Gastroesophageal sphincter (tissue), 3 donors: ENCODE data around the gene PUDP.

ENCODE experiments used
- POLR2A ChIP-seq, 2 donors: fragments of 450-650 bp; IDR thresholded peaks; one replicate each; pipeline ENCODE4 v1.6.1; 2017; ENCODE audit warnings: antibody characterized with exemption in 2 of 2, mild to moderate bottlenecking in 2 of 2, moderate library complexity in 1 of 2
- POLR2AphosphoS5 ChIP-seq: sonication (generic); formaldehyde crosslinking; IDR thresholded peaks from one replicate; pipeline ENCODE4 v1.6.1; 2017; ENCODE audit warnings: antibody characterized with exemption
- TF ChIP-seq, protein P1 (sequence below), 4 experiments: fragments of 200-600 bp in 2 of 4; fragments of 450-650 bp in 2 of 4; sonication (generic) in 1 of 4; IDR thresholded peaks; one replicate each; pipeline ENCODE4 v1.5.1; 2017 to 2019; ENCODE audit warnings: antibody characterized with exemption in 4 of 4, mild to moderate bottlenecking in 2 of 4, moderate library complexity in 2 of 4

DNA sequence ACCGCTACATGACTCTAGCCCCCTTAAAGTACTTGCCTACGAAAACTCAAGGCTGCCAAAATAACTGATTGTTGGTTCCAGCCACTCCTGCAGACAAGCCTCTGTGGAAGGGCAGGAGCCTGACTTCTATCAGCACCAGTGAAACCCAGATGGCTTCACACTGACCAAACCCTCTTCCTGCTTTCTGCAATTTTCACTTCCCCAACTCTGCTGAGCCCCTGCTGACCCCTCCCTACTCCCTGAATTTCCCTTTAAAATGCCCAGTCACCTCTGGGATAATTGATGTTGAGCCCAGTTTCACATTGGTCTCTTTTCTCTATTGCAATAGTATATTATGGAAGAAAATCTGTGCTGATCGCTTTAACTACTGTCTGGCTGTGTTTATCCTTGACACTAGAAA, 62.1 kb downstream of the PUDP start:
- TF ChIP-seq, protein P1, sequence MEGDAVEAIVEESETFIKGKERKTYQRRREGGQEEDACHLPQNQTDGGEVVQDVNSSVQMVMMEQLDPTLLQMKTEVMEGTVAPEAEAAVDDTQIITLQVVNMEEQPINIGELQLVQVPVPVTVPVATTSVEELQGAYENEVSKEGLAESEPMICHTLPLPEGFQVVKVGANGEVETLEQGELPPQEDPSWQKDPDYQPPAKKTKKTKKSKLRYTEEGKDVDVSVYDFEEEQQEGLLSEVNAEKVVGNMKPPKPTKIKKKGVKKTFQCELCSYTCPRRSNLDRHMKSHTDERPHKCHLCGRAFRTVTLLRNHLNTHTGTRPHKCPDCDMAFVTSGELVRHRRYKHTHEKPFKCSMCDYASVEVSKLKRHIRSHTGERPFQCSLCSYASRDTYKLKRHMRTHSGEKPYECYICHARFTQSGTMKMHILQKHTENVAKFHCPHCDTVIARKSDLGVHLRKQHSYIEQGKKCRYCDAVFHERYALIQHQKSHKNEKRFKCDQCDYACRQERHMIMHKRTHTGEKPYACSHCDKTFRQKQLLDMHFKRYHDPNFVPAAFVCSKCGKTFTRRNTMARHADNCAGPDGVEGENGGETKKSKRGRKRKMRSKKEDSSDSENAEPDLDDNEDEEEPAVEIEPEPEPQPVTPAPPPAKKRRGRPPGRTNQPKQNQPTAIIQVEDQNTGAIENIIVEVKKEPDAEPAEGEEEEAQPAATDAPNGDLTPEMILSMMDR (IDR thresholded peaks at IDR 0.05), result no peak
- TF ChIP-seq POLR2A (IDR thresholded peaks at IDR 0.05), result no peak
- no peak for TF ChIP-seq POLR2AphosphoS5
